GM12878 (cell line): ENCODE data around the gene BORCS8. TPM values are rescaled to one million over a fixed set of nuclear protein-coding genes. Genes with fewer than 3 reads are reported as not detected.

Experiments
- ATF2 ChIP-seq: IDR thresholded peaks from 2 replicates; pipeline ENCODE4 v1.6.1; 2012; ENCODE audit warnings: low read length, inconsistent platforms
- BCL11A ChIP-seq: IDR thresholded peaks from 2 replicates; pipeline ENCODE4 v1.6.1; 2011; ENCODE audit warnings: low read depth, low read length
- BHLHE40 ChIP-seq, 2 experiments: fragments of 450-650 bp in 1 of 2; IDR thresholded peaks; 2 replicates each; pipeline ENCODE4 v1.6.1; 2011 to 2017; ENCODE audit warnings: low read depth in 2 of 2, borderline replicate concordance in 1 of 2, improper control_type of control experiment in 1 of 2, low read length in 1 of 2, mild to moderate bottlenecking in 1 of 2
- BRCA1 ChIP-seq: IDR thresholded peaks from 2 replicates; pipeline ENCODE4 v1.6.1; 2011; ENCODE audit warnings: low read depth, low read length, improper control_type of control experiment
- CEBPB ChIP-seq, 2 experiments: fragments of 150-350 bp in 1 of 2; IDR thresholded peaks; 2 replicates each; pipeline ENCODE4 v1.6.1; 2012 to 2014; ENCODE audit warnings: low read depth in 2 of 2, low read length in 2 of 2, borderline replicate concordance in 1 of 2, inconsistent platforms in 1 of 2
- E4F1 ChIP-seq: fragments of 450-650 bp; IDR thresholded peaks from 2 replicates; pipeline ENCODE4 v1.6.1; 2018; ENCODE audit warnings: borderline replicate concordance, mild to moderate bottlenecking; ENCODE audit not compliant: partially characterized antibody
- ESRRA ChIP-seq: IDR thresholded peaks from 2 replicates; pipeline ENCODE4 v1.6.1; 2012; ENCODE audit warnings: mild to moderate bottlenecking, low read length, improper control_type of control experiment
- ETV6 ChIP-seq, 2 experiments: fragments of 450-650 bp in 1 of 2; IDR thresholded peaks in 1 of 2; conservative IDR thresholded peaks in 1 of 2; 2 replicates each; pipeline ENCODE4 v1.6.1; 2014; ENCODE audit warnings: antibody characterized with exemption in 1 of 2, borderline replicate concordance in 1 of 2, low read depth in 1 of 2, mild to moderate bottlenecking in 1 of 2, moderate library complexity in 1 of 2
- FOS ChIP-seq: IDR thresholded peaks from 3 replicates; pipeline ENCODE4 v1.6.1; 2011; ENCODE audit warnings: borderline replicate concordance; ENCODE audit not compliant: insufficient read length; ENCODE audit errors: extremely low read depth
- FOXK2 ChIP-seq: fragments of 450-650 bp; IDR thresholded peaks from 2 replicates; pipeline ENCODE4 v1.6.1; 2017; ENCODE audit warnings: mild to moderate bottlenecking, moderate library complexity
- JUND ChIP-seq: IDR thresholded peaks from 2 replicates; pipeline ENCODE4 v1.6.1; 2012; ENCODE audit warnings: low read depth, mild to moderate bottlenecking, low read length, improper control_type of control experiment, moderate library complexity
- MAX ChIP-seq: IDR thresholded peaks from 2 replicates; pipeline ENCODE4 v1.6.1; 2012; ENCODE audit warnings: low read depth, low read length, improper control_type of control experiment
- MEF2B ChIP-seq: fragments of 450-650 bp; IDR thresholded peaks from 2 replicates; pipeline ENCODE4 v1.6.1; 2018; ENCODE audit warnings: mild to moderate bottlenecking, moderate library complexity; ENCODE audit not compliant: partially characterized antibody, poor library complexity, severe bottlenecking
- NFIC ChIP-seq: IDR thresholded peaks from 2 replicates; pipeline ENCODE4 v1.6.1; 2012; ENCODE audit warnings: low read depth, mild to moderate bottlenecking, inconsistent platforms, low read length, moderate library complexity
- NFXL1 ChIP-seq: fragments of 450-650 bp; IDR thresholded peaks from 2 replicates; pipeline ENCODE4 v1.6.1; 2017; ENCODE audit warnings: antibody characterized with exemption, mild to moderate bottlenecking, borderline replicate concordance
- NR2F1 ChIP-seq: fragments of 450-650 bp; conservative IDR thresholded peaks from 2 replicates; pipeline ENCODE4 v1.6.1; 2017; ENCODE audit warnings: mild to moderate bottlenecking
- NRF1 ChIP-seq: conservative IDR thresholded peaks from 2 replicates; pipeline ENCODE4 v1.6.1; 2011; ENCODE audit warnings: mild to moderate bottlenecking, low read depth, low read length, improper control_type of control experiment
- POLR2AphosphoS5 ChIP-seq: IDR thresholded peaks from 2 replicates; pipeline ENCODE4 v1.6.1; 2011; ENCODE audit warnings: mild to moderate bottlenecking, low read length, inconsistent platforms
- SIN3A ChIP-seq: IDR thresholded peaks from 2 replicates; pipeline ENCODE4 v1.6.1; 2012; ENCODE audit warnings: low read depth, low read length, improper control_type of control experiment
- SMC3 ChIP-seq: IDR thresholded peaks from 2 replicates; pipeline ENCODE4 v1.6.1; 2011; ENCODE audit warnings: low read length, improper control_type of control experiment, borderline replicate concordance
- TAF1 ChIP-seq: IDR thresholded peaks from 2 replicates; pipeline ENCODE4 v1.6.1; 2011; ENCODE audit warnings: mild to moderate bottlenecking, low read depth, low read length, borderline replicate concordance
- TBL1XR1 ChIP-seq: IDR thresholded peaks from 2 replicates; pipeline ENCODE4 v1.6.1; 2012; ENCODE audit warnings: low read depth, low read length, improper control_type of control experiment
- ZBTB4 ChIP-seq: fragments of 450-650 bp; formaldehyde crosslinking; IDR thresholded peaks from 2 replicates; pipeline ENCODE4 v1.4.0; 2022; ENCODE audit warnings: mild to moderate bottlenecking, moderate library complexity
- polyA plus RNA-seq, 11 experiments: library from polyadenylated mRNA; depleted of rRNA in 4 of 11; unstranded in 6 of 11; stranded (reverse) in 5 of 11; fragments of >200 nt; fragmentation: Nextera tagmentation in 4 of 11; fragmentation: Illumina TruSeq in 1 of 11; extraction: Ambion mirVana in 4 of 11; extraction: Trizol in 1 of 11; gene quantifications; 1 replicate in 1 of 11; 2 replicates in 10 of 11; pipeline versions ENCODE4 v1.2.1 to v1.2.3, GENCODE V29; 2011 to 2016; ENCODE audit warnings: inconsistent platforms in 2 of 11, missing spikeins in 2 of 11, low read depth in 1 of 11
- total RNA-seq, 4 experiments: library from RNA; depleted of rRNA in 3 of 4; stranded (reverse); fragments of >200 nt in 3 of 4; fragmentation: Illumina TruSeq in 1 of 4; extraction: Trizol in 1 of 4; gene quantifications; 2 replicates each; pipeline versions ENCODE4 v1.2.1 to v1.2.3, GENCODE V29; 2013 to 2021

Gene BORCS8
- total and polyA plus RNA-seq, 10 of the 15 experiments (the other 5 are each of a cell fraction or from before 2014, with no cell fraction given) = 3.7 to 40.3 (median 23.4) TPM

DNA sequence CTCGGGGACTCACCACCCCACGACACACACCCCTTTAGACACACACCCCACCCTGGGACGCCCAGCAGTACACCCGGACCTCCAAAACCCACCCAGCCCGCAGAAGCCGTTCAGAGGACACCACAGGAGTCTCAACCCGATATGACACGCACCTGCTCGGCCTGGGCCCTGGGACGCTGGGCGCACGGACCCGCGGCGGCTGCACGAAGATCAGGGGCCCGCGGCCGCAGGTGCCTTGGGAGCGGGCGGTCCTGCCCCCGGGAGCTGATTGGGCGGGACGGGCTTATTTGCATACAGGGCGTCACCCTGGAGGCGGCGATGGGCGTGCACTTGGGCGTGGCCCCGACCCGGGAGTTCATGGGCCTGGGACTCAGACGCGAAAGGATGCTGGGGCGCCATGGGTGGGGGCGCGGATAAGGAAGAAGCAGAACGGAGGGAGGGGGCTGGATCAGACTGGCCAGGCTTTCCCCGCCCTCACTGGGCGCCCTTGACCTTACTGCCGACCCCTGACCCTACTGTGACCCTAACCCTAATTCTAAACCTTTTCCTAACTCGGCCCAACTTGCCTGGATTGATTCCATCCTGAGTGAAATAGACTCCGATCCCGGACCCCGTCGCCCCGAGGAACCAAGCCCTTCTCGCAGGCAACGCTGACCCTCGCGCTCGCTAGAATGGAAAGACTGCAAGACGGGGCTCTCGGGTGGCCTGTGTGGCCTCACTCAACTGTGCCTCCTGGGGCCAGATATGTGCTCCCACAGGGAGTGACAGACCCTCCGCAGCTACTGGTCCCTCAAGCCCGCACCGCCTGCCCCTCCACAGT is 21.7 kb downstream of the BORCS8 start, which contains the start of gene MEF2B (continued):
- TF ChIP-seq TAF1 = peak; percentile 62; the same call in 1 of the 2 replicates
- TF ChIP-seq MAX = no peak
- peak; percentile 90 for TF ChIP-seq NR2F1
- no peak for TF ChIP-seq BRCA1
- TF ChIP-seq CEBPB (IDR thresholded peaks at IDR 0.05; ENCODE audit: borderline replicate concordance in 1 of 2, low read depth in 2 of 2, low read length in 2 of 2) = no peak
- no peak for TF ChIP-seq ZBTB4
- no peak for TF ChIP-seq JUND
- TF ChIP-seq POLR2AphosphoS5 = peak; percentile 85
- no peak for TF ChIP-seq ATF2
- no peak for TF ChIP-seq NFXL1
- no peak for TF ChIP-seq E4F1
- TF ChIP-seq TBL1XR1 = no peak
- no peak for TF ChIP-seq SIN3A
- TF ChIP-seq MEF2B = no peak
- no peak for TF ChIP-seq ESRRA
- TF ChIP-seq NRF1 = no peak
- no peak for TF ChIP-seq BCL11A
- TF ChIP-seq NFIC = no peak
- peak; percentile 57 to 88; a peak in 3 of 4 replicates for TF ChIP-seq BHLHE40 (IDR thresholded peaks at IDR 0.05; ENCODE audit: borderline replicate concordance in 1 of 2, low read depth in 2 of 2, low read length in 1 of 2)
- TF ChIP-seq FOS = no peak
- no peak for TF ChIP-seq ETV6 (conservative IDR thresholded peaks at IDR 0.05 in 1 of 2, IDR thresholded peaks at IDR 0.05 in 1 of 2; ENCODE audit: borderline replicate concordance in 1 of 2, low read depth in 1 of 2)
- TF ChIP-seq SMC3 = no peak
- TF ChIP-seq FOXK2 = no peak
- TF ChIP-seq, all 136 proteins: peak for 22
